Stomach (tissue), 9 donors: ENCODE measurements around the gene TMOD1. TPM values are rescaled to one million over a fixed set of nuclear protein-coding genes. Genes with fewer than 3 reads are reported as not detected.

Experiments used
- DNase-seq, 2 donors: peaks; one replicate each; pipeline versions ENCODE4 v3.0.0 to v3.0.0-alpha.2; 2013 to 2019
- H3K27ac ChIP-seq, 5 donors: fragments of 200-600 bp in 4 of 5; sonication (generic) in 4 of 5; one replicate each; pipeline ENCODE4 v1.5.1; 2013 to 2019; ENCODE audit warnings: mild to moderate bottlenecking in 1 of 5, moderate library complexity in 1 of 5
- H3K27me3 ChIP-seq, 3 donors: fragments of 200-600 bp; sonication (generic); one replicate each; pipeline ENCODE4 v1.5.1; 2017 to 2019; ENCODE audit warnings: mixed run types in 1 of 3
- H3K36me3 ChIP-seq, 4 donors: fragments of 200-600 bp; sonication (generic); 1 replicate in 3 of 4; 2 replicates in 1 of 4; pipeline ENCODE4 v1.5.1; 2016 to 2019
- H3K4me1 ChIP-seq, 4 donors: fragments of 200-600 bp; sonication (generic); one replicate each; pipeline ENCODE4 v1.5.1; 2016 to 2019
- H3K4me3 ChIP-seq, 4 donors: fragments of 200-600 bp; sonication (generic) in 3 of 4; one replicate each; pipeline ENCODE4 v1.5.1; 2016 to 2019; ENCODE audit warnings: mild to moderate bottlenecking in 1 of 4
- H3K9me3 ChIP-seq, 4 donors: fragments of 200-600 bp; sonication (generic); one replicate each; pipeline ENCODE4 v1.5.1; 2016 to 2019
- CTCF ChIP-seq, 7 experiments: fragments of 450-650 bp in 4 of 7; fragments of 200-600 bp in 3 of 7; sonication (generic) in 3 of 7; IDR thresholded peaks; one replicate each; pipeline ENCODE4 v1.5.1; 2016 to 2019; ENCODE audit warnings: antibody characterized with exemption in 7 of 7, control low read depth in 2 of 7, mild to moderate bottlenecking in 1 of 7
- EP300 ChIP-seq: sonication (generic); formaldehyde crosslinking; IDR thresholded peaks from one replicate; pipeline ENCODE4 v1.6.1; 2017; ENCODE audit warnings: antibody characterized with exemption
- POLR2A ChIP-seq, 4 donors: fragments of 450-650 bp; IDR thresholded peaks; one replicate each; pipeline ENCODE4 v1.6.1; 2016; ENCODE audit warnings: antibody characterized with exemption in 4 of 4, control low read depth in 2 of 4, mild to moderate bottlenecking in 1 of 4, moderate library complexity in 1 of 4
- POLR2AphosphoS5 ChIP-seq, 3 donors: sonication (generic); formaldehyde crosslinking; IDR thresholded peaks; one replicate each; pipeline ENCODE4 v1.6.1; 2016; ENCODE audit warnings: antibody characterized with exemption in 3 of 3
- WGBS, 5 donors: extraction: QIAGEN DNeasy Blood & Tissue Kit in 3 of 5; methylation state at CpG; one replicate each; pipeline versions ENCODE4 v1.1.5 to v1.1.7; 2013 to 2018; 5-methylcytosine and 5-hydroxymethylcytosine counted together
- intact Hi-C: fragments of 100-400 bp; cut with DNase I; formaldehyde crosslinking; loops from one replicate; pipeline ENCODE4 v1.15.1; 2023; ENCODE audit warnings: low total_unique reads
- polyA plus RNA-seq, 3 donors: library from polyadenylated mRNA; stranded (reverse); fragments of 200-250 nt; gene quantifications; one replicate each; pipeline ENCODE4 v1.2.3, GENCODE V29; 2013
- total RNA-seq, 5 donors: library from RNA; depleted of rRNA; stranded (reverse); fragments of >200 nt; gene quantifications; one replicate each; pipeline versions ENCODE4 v1.1.0 to v1.2.3, GENCODE V29; 2014 to 2016
- donor health status: healthy with polysubstance abuse.
- donor health status: Bipolar disorder and iron deficiency.
- donor health status: healthy.

Gene TMOD1
- total and polyA plus RNA-seq, 8 donors = 4.6 to 34.8 (median 11.2) TPM

- Histone ChIP-seq H3K36me3 (peaks cover 13 to 36% (median 33%) of the 10 kb centered on the region in 4 donors), H3K4me1 (peaks cover 16 to 41% (median 28%) of the 10 kb centered on the region in 4 donors), H3K27ac (peak overlapping the region in 3 of 5 donors; percentile 47 to 61 (median 51)), H3K4me3 (peak overlapping the region in 2 of 4 donors; percentile 5 to 13), H3K9me3 (no peaks in the 10 kb centered on the region), H3K27me3 (no peaks in the 10 kb centered on the region)
- no peak for TF ChIP-seq POLR2A (IDR thresholded peaks at IDR 0.05)
- no peak for TF ChIP-seq EP300
- no peak for TF ChIP-seq POLR2AphosphoS5 (IDR thresholded peaks at IDR 0.05)
- no peak for TF ChIP-seq CTCF (IDR thresholded peaks at IDR 0.05)
- no peak for DNase-seq
- 35 to 43% (median 40%) methylated on average over 5 of the region's 5 CpGs for WGBS, 5 donors
- intact Hi-C loops = no loop called here
Measured at GRCh38 chr9:97627624-97628023, 126.2 kb downstream of the TMOD1 start.

GRCh38 chr9:97628668-97629067 is 127.2 kb downstream of the TMOD1 start:
- H3K4me1 ChIP-seq = peaks cover 16 to 41% (median 28%) of the 10 kb centered on the region in 4 donors
- no peaks in the 10 kb centered on the region for H3K27me3 ChIP-seq
- no peak for TF ChIP-seq CTCF (IDR thresholded peaks at IDR 0.05)
- no peak for TF ChIP-seq POLR2A (IDR thresholded peaks at IDR 0.05)
- TF ChIP-seq POLR2AphosphoS5 (IDR thresholded peaks at IDR 0.05) = no peak
- no peak for TF ChIP-seq EP300
- WGBS, 5 donors = 81 to 91% (median 89%) methylated on average over 3 of the region's 3 CpGs
- intact Hi-C loops = no loop called here
- H3K36me3 ChIP-seq = peaks cover 13 to 27% (median 22%) of the 10 kb centered on the region in 4 donors
- H3K4me3 ChIP-seq = no peak overlapping the region
- DNase-seq = no peak
- H3K9me3 ChIP-seq = no peaks in the 10 kb centered on the region
- no peak overlapping the region for H3K27ac ChIP-seq

- Histone ChIP-seq H3K36me3 (peaks cover 12 to 22% (median 17%) of the 10 kb centered on the region in 4 donors), H3K4me3 (no peak overlapping the region), H3K27ac (no peak overlapping the region), H3K9me3 (no peaks in the 10 kb centered on the region), H3K27me3 (no peaks in the 10 kb centered on the region), H3K4me1 (peaks cover 16 to 41% (median 29%) of the 10 kb centered on the region in 4 donors)
- TF ChIP-seq CTCF (IDR thresholded peaks at IDR 0.05) (no peak), POLR2A (IDR thresholded peaks at IDR 0.05) (no peak)
- DNase-seq = no peak
- intact Hi-C loops = no loop called here
Measured at GRCh38 chr9:97629156-97629555, 127.7 kb downstream of the TMOD1 start.

GRCh38 chr9:97630591-97630990 is 129.1 kb downstream of the TMOD1 start:
- no peak for DNase-seq
- TF ChIP-seq EP300 = no peak
- TF ChIP-seq POLR2A (IDR thresholded peaks at IDR 0.05) = no peak
- TF ChIP-seq CTCF (IDR thresholded peaks at IDR 0.05) = no peak

More at GRCh38 chr9:97630591-97630990, 129.1 kb downstream of the TMOD1 start:
- peaks cover 3 to 7% (median 3%) of the 10 kb centered on the region in 4 donors for H3K36me3 ChIP-seq
- intact Hi-C loops = no loop called here
- no peak overlapping the region for H3K4me3 ChIP-seq
- H3K4me1 ChIP-seq = peaks cover 26 to 56% (median 42%) of the 10 kb centered on the region in 4 donors
- H3K27me3 ChIP-seq = no peaks in the 10 kb centered on the region
- peak overlapping the region in 1 of 5 donors; percentile 99 for H3K27ac ChIP-seq
- H3K9me3 ChIP-seq = no peaks in the 10 kb centered on the region
